ENCODE results near the gene PAX4. TPM values are rescaled to one million over a fixed set of nuclear protein-coding genes. Genes with fewer than 3 reads are reported as not detected.
A peak's percentile ranks its signal among the peaks of the same experiment; 100 is the strongest.

Gene PAX4
- total and polyA plus RNA-seq, 9 of the 15 experiments (the other 6 are each of a cell fraction or from before 2014, with no cell fraction given): not detected

- TF ChIP-seq, protein P1, sequence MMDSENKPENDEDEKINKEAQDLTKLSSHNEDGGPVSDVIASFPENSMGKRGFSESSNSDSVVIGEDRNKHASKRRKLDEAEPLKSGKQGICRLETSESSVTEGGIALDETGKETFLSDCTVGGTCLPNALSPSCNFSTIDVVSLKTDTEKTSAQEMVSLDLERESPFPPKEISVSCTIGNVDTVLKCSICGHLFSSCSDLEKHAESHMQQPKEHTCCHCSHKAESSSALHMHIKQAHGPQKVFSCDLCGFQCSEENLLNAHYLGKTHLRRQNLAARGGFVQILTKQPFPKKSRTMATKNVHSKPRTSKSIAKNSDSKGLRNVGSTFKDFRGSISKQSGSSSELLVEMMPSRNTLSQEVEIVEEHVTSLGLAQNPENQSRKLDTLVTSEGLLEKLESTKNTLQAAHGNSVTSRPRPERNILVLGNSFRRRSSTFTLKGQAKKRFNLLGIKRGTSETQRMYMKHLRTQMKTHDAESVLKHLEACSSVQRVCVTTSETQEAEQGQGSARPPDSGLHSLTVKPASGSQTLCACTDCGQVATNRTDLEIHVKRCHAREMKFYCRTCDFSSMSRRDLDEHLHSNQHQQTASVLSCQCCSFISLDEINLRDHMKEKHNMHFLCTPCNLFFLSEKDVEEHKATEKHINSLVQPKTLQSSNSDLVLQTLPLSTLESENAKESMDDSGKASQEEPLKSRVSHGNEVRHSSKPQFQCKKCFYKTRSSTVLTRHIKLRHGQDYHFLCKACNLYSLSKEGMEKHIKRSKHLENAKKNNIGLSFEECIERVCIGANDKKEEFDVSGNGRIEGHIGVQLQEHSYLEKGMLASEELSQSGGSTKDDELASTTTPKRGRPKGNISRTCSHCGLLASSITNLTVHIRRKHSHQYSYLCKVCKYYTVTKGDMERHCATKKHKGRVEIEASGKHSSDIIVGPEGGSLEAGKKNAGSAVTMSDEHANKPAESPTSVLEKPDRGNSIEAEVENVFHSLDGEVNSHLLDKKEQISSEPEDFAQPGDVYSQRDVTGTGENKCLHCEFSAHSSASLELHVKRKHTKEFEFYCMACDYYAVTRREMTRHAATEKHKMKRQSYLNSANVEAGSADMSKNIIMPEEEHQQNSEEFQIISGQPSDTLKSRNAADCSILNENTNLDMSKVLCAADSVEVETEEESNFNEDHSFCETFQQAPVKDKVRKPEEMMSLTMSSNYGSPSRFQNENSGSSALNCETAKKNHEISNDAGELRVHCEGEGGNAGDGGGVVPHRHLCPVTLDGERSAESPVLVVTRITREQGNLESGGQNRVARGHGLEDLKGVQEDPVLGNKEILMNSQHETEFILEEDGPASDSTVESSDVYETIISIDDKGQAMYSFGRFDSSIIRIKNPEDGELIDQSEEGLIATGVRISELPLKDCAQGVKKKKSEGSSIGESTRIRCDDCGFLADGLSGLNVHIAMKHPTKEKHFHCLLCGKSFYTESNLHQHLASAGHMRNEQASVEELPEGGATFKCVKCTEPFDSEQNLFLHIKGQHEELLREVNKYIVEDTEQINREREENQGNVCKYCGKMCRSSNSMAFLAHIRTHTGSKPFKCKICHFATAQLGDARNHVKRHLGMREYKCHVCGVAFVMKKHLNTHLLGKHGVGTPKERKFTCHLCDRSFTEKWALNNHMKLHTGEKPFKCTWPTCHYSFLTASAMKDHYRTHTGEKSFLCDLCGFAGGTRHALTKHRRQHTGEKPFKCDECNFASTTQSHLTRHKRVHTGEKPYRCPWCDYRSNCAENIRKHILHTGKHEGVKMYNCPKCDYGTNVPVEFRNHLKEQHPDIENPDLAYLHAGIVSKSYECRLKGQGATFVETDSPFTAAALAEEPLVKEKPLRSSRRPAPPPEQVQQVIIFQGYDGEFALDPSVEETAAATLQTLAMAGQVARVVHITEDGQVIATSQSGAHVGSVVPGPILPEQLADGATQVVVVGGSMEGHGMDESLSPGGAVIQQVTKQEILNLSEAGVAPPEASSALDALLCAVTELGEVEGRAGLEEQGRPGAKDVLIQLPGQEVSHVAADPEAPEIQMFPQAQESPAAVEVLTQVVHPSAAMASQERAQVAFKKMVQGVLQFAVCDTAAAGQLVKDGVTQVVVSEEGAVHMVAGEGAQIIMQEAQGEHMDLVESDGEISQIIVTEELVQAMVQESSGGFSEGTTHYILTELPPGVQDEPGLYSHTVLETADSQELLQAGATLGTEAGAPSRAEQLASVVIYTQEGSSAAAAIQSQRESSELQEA (IDR thresholded peaks at IDR 0.05; ENCODE audit: low read depth): no peak
- TF ChIP-seq ZNF24 (IDR thresholded peaks at IDR 0.05) (no peak), RAD21 (CRISPR knock-in tag; conservative IDR thresholded peaks at IDR 0.05 in 1 of 2, IDR thresholded peaks at IDR 0.05 in 1 of 2) (peak in 1 of 2 experiments; percentile 59; a peak in 2 of 4 replicates), ZBTB2 (IDR thresholded peaks at IDR 0.05) (no peak), KLF1 (tag; IDR thresholded peaks at IDR 0.05) (no peak), SMARCC2 (IDR thresholded peaks at IDR 0.05; ENCODE audit: low read depth) (no peak), KDM2B (CRISPR knock-in tag; IDR thresholded peaks at IDR 0.05) (no peak), STAT5B (CRISPR knock-in tag; IDR thresholded peaks at IDR 0.05) (no peak), ZNF609 (CRISPR knock-in tag; IDR thresholded peaks at IDR 0.05; ENCODE audit: borderline replicate concordance) (no peak)
- TF ChIP-seq, protein P2, sequence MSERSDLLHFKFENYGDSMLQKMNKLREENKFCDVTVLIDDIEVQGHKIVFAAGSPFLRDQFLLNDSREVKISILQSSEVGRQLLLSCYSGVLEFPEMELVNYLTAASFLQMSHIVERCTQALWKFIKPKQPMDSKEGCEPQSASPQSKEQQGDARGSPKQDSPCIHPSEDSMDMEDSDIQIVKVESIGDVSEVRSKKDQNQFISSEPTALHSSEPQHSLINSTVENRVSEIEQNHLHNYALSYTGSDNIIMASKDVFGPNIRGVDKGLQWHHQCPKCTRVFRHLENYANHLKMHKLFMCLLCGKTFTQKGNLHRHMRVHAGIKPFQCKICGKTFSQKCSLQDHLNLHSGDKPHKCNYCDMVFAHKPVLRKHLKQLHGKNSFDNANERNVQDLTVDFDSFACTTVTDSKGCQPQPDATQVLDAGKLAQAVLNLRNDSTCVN (CRISPR knock-in tag; IDR thresholded peaks at IDR 0.05): no peak
Observed at GRCh38 chr7:127598318-127598717, 19.6 kb downstream of the PAX4 start (continued).

Data from K562 (cell line).